Lower leg skin (tissue), 3 donors: ENCODE measurements around the gene HPGDS.

ENCODE experiments used
- POLR2A ChIP-seq, 2 donors: fragments of 450-650 bp; IDR thresholded peaks; one replicate each; pipeline ENCODE4 v1.6.1; 2016 to 2017; ENCODE audit warnings: antibody characterized with exemption in 2 of 2, mild to moderate bottlenecking in 1 of 2, moderate library complexity in 1 of 2
- TF ChIP-seq, protein P1 (sequence below), 3 donors: fragments of 450-650 bp; IDR thresholded peaks; one replicate each; pipeline ENCODE4 v1.5.1; 2016; ENCODE audit warnings: antibody characterized with exemption in 3 of 3, mild to moderate bottlenecking in 3 of 3, moderate library complexity in 2 of 3

DNA sequence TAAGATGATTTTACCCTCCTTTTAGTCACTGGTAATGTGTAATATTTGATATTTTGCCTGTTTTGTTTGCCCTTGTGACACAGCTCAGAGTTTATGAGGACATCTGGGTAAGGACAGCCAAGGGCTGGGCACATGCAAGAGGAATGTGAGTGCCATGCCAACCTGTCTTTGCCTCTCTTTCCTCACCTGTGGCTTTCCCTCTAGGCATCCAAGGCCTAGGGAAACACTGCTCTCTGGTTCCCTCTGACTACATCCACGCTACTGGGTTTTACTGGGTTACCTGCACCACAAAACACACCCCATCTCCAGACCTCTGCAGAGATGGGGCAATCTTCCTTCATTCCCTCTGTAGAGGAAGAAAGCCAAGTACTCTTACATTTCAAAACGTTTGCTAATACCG lies 7.7 kb downstream of the HPGDS start:
- TF ChIP-seq, protein P1, sequence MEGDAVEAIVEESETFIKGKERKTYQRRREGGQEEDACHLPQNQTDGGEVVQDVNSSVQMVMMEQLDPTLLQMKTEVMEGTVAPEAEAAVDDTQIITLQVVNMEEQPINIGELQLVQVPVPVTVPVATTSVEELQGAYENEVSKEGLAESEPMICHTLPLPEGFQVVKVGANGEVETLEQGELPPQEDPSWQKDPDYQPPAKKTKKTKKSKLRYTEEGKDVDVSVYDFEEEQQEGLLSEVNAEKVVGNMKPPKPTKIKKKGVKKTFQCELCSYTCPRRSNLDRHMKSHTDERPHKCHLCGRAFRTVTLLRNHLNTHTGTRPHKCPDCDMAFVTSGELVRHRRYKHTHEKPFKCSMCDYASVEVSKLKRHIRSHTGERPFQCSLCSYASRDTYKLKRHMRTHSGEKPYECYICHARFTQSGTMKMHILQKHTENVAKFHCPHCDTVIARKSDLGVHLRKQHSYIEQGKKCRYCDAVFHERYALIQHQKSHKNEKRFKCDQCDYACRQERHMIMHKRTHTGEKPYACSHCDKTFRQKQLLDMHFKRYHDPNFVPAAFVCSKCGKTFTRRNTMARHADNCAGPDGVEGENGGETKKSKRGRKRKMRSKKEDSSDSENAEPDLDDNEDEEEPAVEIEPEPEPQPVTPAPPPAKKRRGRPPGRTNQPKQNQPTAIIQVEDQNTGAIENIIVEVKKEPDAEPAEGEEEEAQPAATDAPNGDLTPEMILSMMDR (IDR thresholded peaks at IDR 0.05) = no peak
- no peak for TF ChIP-seq POLR2A (IDR thresholded peaks at IDR 0.05)
